Endothelial cell (in vitro differentiated cells): ENCODE results near the gene NR2C2. TPM values are rescaled to one million over a fixed set of nuclear protein-coding genes. Genes with fewer than 3 reads are reported as not detected.

ENCODE experiments used
- DNase-seq: peaks from one replicate; pipeline ENCODE4 v3.0.0; 2021; ENCODE audit warnings: low spot score
- H3K27ac Mint-ChIP-seq: one replicate; pipeline ENCODE4 v1.8.0; 2021; ENCODE audit warnings: mixed read lengths, inconsistent platforms; ENCODE audit not compliant: unreplicated experiment
- H3K27me3 Mint-ChIP-seq: one replicate; pipeline ENCODE4 v1.8.0; 2021; ENCODE audit warnings: mild to moderate bottlenecking, moderate library complexity, mixed read lengths, inconsistent platforms; ENCODE audit not compliant: unreplicated experiment
- H3K36me3 Mint-ChIP-seq: one replicate; pipeline ENCODE4 v1.8.0; 2021; ENCODE audit warnings: mild to moderate bottlenecking, low read depth, mixed read lengths, inconsistent platforms; ENCODE audit not compliant: unreplicated experiment
- H3K4me1 Mint-ChIP-seq: one replicate; pipeline ENCODE4 v1.8.0; 2021; ENCODE audit warnings: mild to moderate bottlenecking, mixed read lengths, inconsistent platforms; ENCODE audit not compliant: unreplicated experiment
- H3K4me3 Mint-ChIP-seq: one replicate; pipeline ENCODE4 v1.8.0; 2021; ENCODE audit warnings: mild to moderate bottlenecking, mixed read lengths, inconsistent platforms; ENCODE audit not compliant: unreplicated experiment
- H3K9me3 Mint-ChIP-seq: one replicate; pipeline ENCODE4 v1.8.0; 2021; ENCODE audit warnings: mixed read lengths, inconsistent platforms; ENCODE audit not compliant: unreplicated experiment
- CTCF ChIP-seq: fragments of 200-600 bp; sonication (generic); IDR thresholded peaks from one replicate; pipeline ENCODE4 v1.5.0; 2021; ENCODE audit warnings: antibody characterized with exemption; ENCODE audit not compliant: unreplicated experiment
- total RNA-seq: library from RNA; stranded (reverse); fragmentation: NEBNext Ultra II Directional; extraction: Animal tissue kit (Norgen Biotek cat#: 25700); gene quantifications from one replicate; pipeline ENCODE4 v1.2.1, GENCODE V29; 2021; ENCODE audit not compliant: unreplicated experiment

The NR2C2 gene
- total RNA-seq, 1 donor from 2014 or later = 49.1 TPM

- peaks cover 18% of the 10 kb centered on the region for H3K36me3 Mint-ChIP-seq
- H3K4me1 Mint-ChIP-seq = peaks cover 47% of the 10 kb centered on the region
Measured at GRCh38 chr3:14946739-14947099, 664 bp upstream of the NR2C2 start.

GRCh38 chr3:14947886-14948608 lies 664 bp downstream of the NR2C2 start:
- Mint-ChIP-seq H3K4me1 (peaks cover 43% of the 10 kb centered on the region), H3K4me3 (peak overlapping the region; percentile 91), H3K27me3 (peaks cover 14% of the 10 kb centered on the region), H3K36me3 (peaks cover 15% of the 10 kb centered on the region), H3K27ac (peak overlapping the region; percentile 95), H3K9me3 (no peaks in the 10 kb centered on the region)
- DNase-seq = peak; percentile 94
- TF ChIP-seq CTCF = no peak

More at GRCh38 chr3:14946739-14947099, 664 bp upstream of the NR2C2 start:
- DNase-seq = no peak
- no peaks in the 10 kb centered on the region for H3K9me3 Mint-ChIP-seq
- peaks cover 14% of the 10 kb centered on the region for H3K27me3 Mint-ChIP-seq
- H3K4me3 Mint-ChIP-seq = peak overlapping the region; percentile 95
- peak overlapping the region; percentile 81 for H3K27ac Mint-ChIP-seq
- no peak for TF ChIP-seq CTCF

GRCh38 chr3:14948609-14949038 lies 1.2 kb downstream of the NR2C2 start:
- Mint-ChIP-seq H3K27ac (peak overlapping the region; percentile 100), H3K4me1 (peaks cover 41% of the 10 kb centered on the region), H3K27me3 (peaks cover 13% of the 10 kb centered on the region), H3K36me3 (peaks cover 12% of the 10 kb centered on the region), H3K9me3 (no peaks in the 10 kb centered on the region), H3K4me3 (peak overlapping the region; percentile 91)
- no peak for DNase-seq
- no peak for TF ChIP-seq CTCF

GRCh38 chr3:14949126-14949525 lies 1.7 kb downstream of the NR2C2 start:
- H3K4me1 Mint-ChIP-seq = peaks cover 41% of the 10 kb centered on the region
- H3K9me3 Mint-ChIP-seq = no peaks in the 10 kb centered on the region
- peaks cover 13% of the 10 kb centered on the region for H3K27me3 Mint-ChIP-seq
- DNase-seq = peak; percentile 30
- TF ChIP-seq CTCF = no peak
- H3K27ac Mint-ChIP-seq = peak overlapping the region; percentile 100
- H3K4me3 Mint-ChIP-seq = peak overlapping the region; percentile 91
- peaks cover 12% of the 10 kb centered on the region for H3K36me3 Mint-ChIP-seq

- H3K9me3 Mint-ChIP-seq = no peaks in the 10 kb centered on the region
- peaks cover 14% of the 10 kb centered on the region for H3K27me3 Mint-ChIP-seq
- H3K27ac Mint-ChIP-seq = peak overlapping the region; percentile 97
- no peak for DNase-seq
- H3K36me3 Mint-ChIP-seq = peaks cover 6% of the 10 kb centered on the region
- peak overlapping the region; percentile 70 for H3K4me3 Mint-ChIP-seq
- H3K4me1 Mint-ChIP-seq = peaks cover 42% of the 10 kb centered on the region
- TF ChIP-seq CTCF = no peak
Measured at GRCh38 chr3:14950274-14950673, 2.9 kb downstream of the NR2C2 start.
